ENCODE measurements around the gene PBOV1. TPM values are rescaled to one million over a fixed set of nuclear protein-coding genes. Genes with fewer than 3 reads are reported as not detected.
"Not testable (repeated sequence)": the region's sequence is repeated elsewhere in the genome, so short reads cannot be mapped to it uniquely, and the experiment has no call there.

PBOV1 gene
- total RNA-seq, 5 donors from 2014 or later (not counting 1 experiment from before 2014, with no cell fraction given), result not detected

- H3K27ac Mint-ChIP-seq, result no peak overlapping the region
- no peaks in the 10 kb centered on the region for H3K4me1 Mint-ChIP-seq
- no peak overlapping the region for H3K27ac ChIP-seq (ENCODE audit: low read length)
- H3K4me3 Mint-ChIP-seq, result no peak overlapping the region
- DNase-seq (no peak), ATAC-seq (replicated peaks in 1 of 4) (no peak)
- H3K9me3 ChIP-seq, result no peaks in the 10 kb centered on the region
- H3K4me1 ChIP-seq (ENCODE audit: control insufficient read depth in 1 of 2, extremely low read depth in 1 of 2, insufficient read depth in 2 of 2, low read length in 2 of 2), result no peaks in the 10 kb centered on the region
- POLR2A ChIA-PET, result no interaction called here
- no peaks in the 10 kb centered on the region for H3K36me3 ChIP-seq (ENCODE audit: control insufficient read depth in 2 of 2, extremely low read depth in 1 of 2, insufficient read depth in 1 of 2, low read length in 1 of 2)
- H3K4me3 ChIP-seq (ENCODE audit: control insufficient read depth in 1 of 2, extremely low read depth in 1 of 2, low read length in 1 of 2), result no peak overlapping the region
- CTCF ChIA-PET, result interaction anchor here in 1 of 2 donors (0.6 kb wide), 1 partner anchor 40 kb away, joined by 3 read pairs; no protein-coding TSS in a partner anchor
- WGBS (ENCODE audit: insufficient coverage), result 72% methylated on average over 5 of the region's 7 CpGs
- peaks cover 31 to 36% of the 10 kb centered on the region in 2 donors for H3K27me3 Mint-ChIP-seq
- peaks cover 0 to 5% of the 10 kb centered on the region in 2 experiments for H3K27me3 ChIP-seq (replicated peaks in 1 of 2; ENCODE audit: control insufficient read depth in 2 of 2, extremely low read depth in 1 of 2, insufficient read depth in 2 of 2, low read length in 1 of 2)
- no peaks in the 10 kb centered on the region for H3K9me3 Mint-ChIP-seq
- H3K36me3 Mint-ChIP-seq, result no peaks in the 10 kb centered on the region
These were observed 3.1 kb downstream of the PBOV1 start for GRCh38 chr6:138215093-138215782.

- H3K36me3 Mint-ChIP-seq; H3K9me3 Mint-ChIP-seq; H3K4me3 ChIP-seq (ENCODE audit: control insufficient read depth in 1 of 2, extremely low read depth in 1 of 2, low read length in 1 of 2); POLR2A ChIA-PET; H3K27ac Mint-ChIP-seq; H3K9me3 ChIP-seq; H3K4me3 Mint-ChIP-seq; DNase-seq; H3K27me3 ChIP-seq (replicated peaks in 1 of 2; ENCODE audit: control insufficient read depth in 2 of 2, extremely low read depth in 1 of 2, insufficient read depth in 2 of 2, low read length in 1 of 2); H3K4me1 Mint-ChIP-seq; H3K36me3 ChIP-seq (ENCODE audit: control insufficient read depth in 2 of 2, extremely low read depth in 1 of 2, insufficient read depth in 1 of 2, low read length in 1 of 2); H3K27ac ChIP-seq (ENCODE audit: low read length); ATAC-seq (replicated peaks in 1 of 4); H3K4me1 ChIP-seq (ENCODE audit: control insufficient read depth in 1 of 2, extremely low read depth in 1 of 2, insufficient read depth in 2 of 2, low read length in 2 of 2): not testable (repeated sequence)
- peaks cover 25 to 29% of the 10 kb centered on the region in 2 donors for H3K27me3 Mint-ChIP-seq
- 100% methylated on average over 1 of the region's 2 CpGs for WGBS (ENCODE audit: insufficient coverage)
- CTCF ChIA-PET, result interaction anchor here in 1 of 2 donors (0.5 kb wide), 1 partner anchor 296 kb away, joined by 3 read pairs; no protein-coding TSS in a partner anchor
These were observed 5.8 kb downstream of the PBOV1 start for GRCh38 chr6:138212530-138212929.

- ChIA-PET POLR2A (no interaction called here), CTCF (interaction anchor here in 1 of 2 donors (0.6 to 1.2 kb wide), 2 partner anchors 95 to 190 kb away, joined by 3 to 5 read pairs; no protein-coding TSS in a partner anchor)
- ATAC-seq (replicated peaks in 1 of 4) (no peak), DNase-seq (no peak)
- H3K27me3 Mint-ChIP-seq, result peaks cover 23 to 25% of the 10 kb centered on the region in 2 donors
- Histone ChIP-seq H3K27ac (ENCODE audit: low read length) (no peak overlapping the region), H3K4me3 (ENCODE audit: control insufficient read depth in 1 of 2, extremely low read depth in 1 of 2, low read length in 1 of 2) (no peak overlapping the region), H3K27me3 (replicated peaks in 1 of 2; ENCODE audit: control insufficient read depth in 2 of 2, extremely low read depth in 1 of 2, insufficient read depth in 2 of 2, low read length in 1 of 2) (peaks cover 0 to 3% of the 10 kb centered on the region in 2 experiments), H3K36me3 (ENCODE audit: control insufficient read depth in 2 of 2, extremely low read depth in 1 of 2, insufficient read depth in 1 of 2, low read length in 1 of 2) (no peaks in the 10 kb centered on the region), H3K4me1 (ENCODE audit: control insufficient read depth in 1 of 2, extremely low read depth in 1 of 2, insufficient read depth in 2 of 2, low read length in 2 of 2) (no peaks in the 10 kb centered on the region), H3K9me3 (no peaks in the 10 kb centered on the region)
- WGBS (ENCODE audit: insufficient coverage), result 65% methylated on average over 4 of the region's 5 CpGs
- H3K27ac Mint-ChIP-seq, result no peak overlapping the region
- no peaks in the 10 kb centered on the region for H3K36me3 Mint-ChIP-seq
- H3K4me3 Mint-ChIP-seq, result no peak overlapping the region
- no peaks in the 10 kb centered on the region for H3K9me3 Mint-ChIP-seq
- H3K4me1 Mint-ChIP-seq, result no peaks in the 10 kb centered on the region
These were observed 6.7 kb downstream of the PBOV1 start for GRCh38 chr6:138211601-138212000.

GRCh38 chr6:138211048-138211581 is 7.2 kb downstream of the PBOV1 start:
- Histone ChIP-seq H3K9me3 (no peaks in the 10 kb centered on the region), H3K36me3 (ENCODE audit: control insufficient read depth in 2 of 2, extremely low read depth in 1 of 2, insufficient read depth in 1 of 2, low read length in 1 of 2) (no peaks in the 10 kb centered on the region), H3K4me3 (ENCODE audit: control insufficient read depth in 1 of 2, extremely low read depth in 1 of 2, low read length in 1 of 2) (no peak overlapping the region), H3K27ac (ENCODE audit: low read length) (no peak overlapping the region), H3K4me1 (ENCODE audit: control insufficient read depth in 1 of 2, extremely low read depth in 1 of 2, insufficient read depth in 2 of 2, low read length in 2 of 2) (no peaks in the 10 kb centered on the region), H3K27me3 (replicated peaks in 1 of 2; ENCODE audit: control insufficient read depth in 2 of 2, extremely low read depth in 1 of 2, insufficient read depth in 2 of 2, low read length in 1 of 2) (peaks cover 0 to 3% of the 10 kb centered on the region in 2 experiments)
- Mint-ChIP-seq H3K36me3 (no peaks in the 10 kb centered on the region), H3K9me3 (no peaks in the 10 kb centered on the region), H3K4me1 (no peaks in the 10 kb centered on the region), H3K27ac (no peak overlapping the region), H3K27me3 (peaks cover 22 to 26% of the 10 kb centered on the region in 2 donors), H3K4me3 (no peak overlapping the region)
- ChIA-PET POLR2A (no interaction called here), CTCF (interaction anchor here in 1 of 2 donors (0.6 to 1.2 kb wide), 2 partner anchors 95 to 190 kb away, joined by 3 to 5 read pairs; no protein-coding TSS in a partner anchor)
- ATAC-seq (replicated peaks in 1 of 4) (no peak), DNase-seq (no peak)
- WGBS (ENCODE audit: insufficient coverage), result no CpG with 5 or more reads among the region's 2 CpGs

- Mint-ChIP-seq H3K4me3 (no peak overlapping the region), H3K36me3 (no peaks in the 10 kb centered on the region), H3K27me3 (peaks cover 15 to 17% of the 10 kb centered on the region in 2 donors), H3K27ac (no peak overlapping the region), H3K9me3 (no peaks in the 10 kb centered on the region), H3K4me1 (no peaks in the 10 kb centered on the region)
- no peak for ATAC-seq (replicated peaks in 1 of 4)
- Histone ChIP-seq H3K4me3 (ENCODE audit: control insufficient read depth in 1 of 2, extremely low read depth in 1 of 2, low read length in 1 of 2) (no peak overlapping the region), H3K27me3 (replicated peaks in 1 of 2; ENCODE audit: control insufficient read depth in 2 of 2, extremely low read depth in 1 of 2, insufficient read depth in 2 of 2, low read length in 1 of 2) (peaks cover 3 to 5% of the 10 kb centered on the region in 2 experiments), H3K4me1 (ENCODE audit: control insufficient read depth in 1 of 2, extremely low read depth in 1 of 2, insufficient read depth in 2 of 2, low read length in 2 of 2) (no peaks in the 10 kb centered on the region), H3K9me3 (no peaks in the 10 kb centered on the region), H3K27ac (ENCODE audit: low read length) (no peak overlapping the region), H3K36me3 (ENCODE audit: control insufficient read depth in 2 of 2, extremely low read depth in 1 of 2, insufficient read depth in 1 of 2, low read length in 1 of 2) (no peaks in the 10 kb centered on the region)
- CTCF ChIA-PET, result no interaction called here
- DNase-seq, result no peak
- POLR2A ChIA-PET, result no interaction called here
These were observed 11.4 kb downstream of the PBOV1 start for GRCh38 chr6:138206862-138207261.

GRCh38 chr6:138205437-138206094 is 12.7 kb downstream of the PBOV1 start:
- ATAC-seq (replicated peaks in 1 of 4) (no peak), DNase-seq (no peak)
- no peak overlapping the region for H3K4me3 Mint-ChIP-seq
- Histone ChIP-seq H3K9me3 (no peaks in the 10 kb centered on the region), H3K27me3 (replicated peaks in 1 of 2; ENCODE audit: control insufficient read depth in 2 of 2, extremely low read depth in 1 of 2, insufficient read depth in 2 of 2, low read length in 1 of 2) (peaks cover 3 to 5% of the 10 kb centered on the region in 2 experiments), H3K36me3 (ENCODE audit: control insufficient read depth in 2 of 2, extremely low read depth in 1 of 2, insufficient read depth in 1 of 2, low read length in 1 of 2) (no peaks in the 10 kb centered on the region), H3K4me3 (ENCODE audit: control insufficient read depth in 1 of 2, extremely low read depth in 1 of 2, low read length in 1 of 2) (no peak overlapping the region), H3K4me1 (ENCODE audit: control insufficient read depth in 1 of 2, extremely low read depth in 1 of 2, insufficient read depth in 2 of 2, low read length in 2 of 2) (no peaks in the 10 kb centered on the region), H3K27ac (ENCODE audit: low read length) (no peak overlapping the region)
- no peaks in the 10 kb centered on the region for H3K4me1 Mint-ChIP-seq
- ChIA-PET POLR2A (no interaction called here), CTCF (interaction anchor here in 1 of 2 donors (0.6 kb wide), 1 partner anchor 178 kb away, joined by 3 read pairs; no protein-coding TSS in a partner anchor)
- WGBS (ENCODE audit: insufficient coverage), result 88% methylated on average over 3 of the region's 5 CpGs
- H3K27ac Mint-ChIP-seq, result no peak overlapping the region
- no peaks in the 10 kb centered on the region for H3K36me3 Mint-ChIP-seq
- H3K9me3 Mint-ChIP-seq, result no peaks in the 10 kb centered on the region
- peaks cover 14 to 23% of the 10 kb centered on the region in 2 donors for H3K27me3 Mint-ChIP-seq
